HL-60 (cell line): ENCODE measurements around the gene SETBP1.

Experiments used
- DNase-seq, 2 experiments: peaks; one replicate each; pipeline ENCODE4 v3.0.0-alpha.2; 2010 to 2020; ENCODE audit warnings: low read depth in 1 of 2, low spot score in 1 of 2
- H3K27ac ChIP-seq: fragments of 250-450 bp; sonication (Bioruptor Pico); replicated peaks from 2 replicates; pipeline ENCODE4 v1.5.1; 2020; ENCODE audit warnings: mild to moderate bottlenecking, moderate library complexity
- H3K27me3 ChIP-seq: fragments of 250-450 bp; sonication (Bioruptor Pico); 2 replicates; pipeline ENCODE4 v1.5.1; 2021; ENCODE audit warnings: mild to moderate bottlenecking, moderate library complexity; ENCODE audit not compliant: insufficient read depth, poor library complexity, severe bottlenecking
- H3K4me3 ChIP-seq: replicated peaks from 2 replicates; pipeline ENCODE4 v1.5.1; 2011; ENCODE audit warnings: mild to moderate bottlenecking, control low read depth, low read length; ENCODE audit not compliant: insufficient read depth
- GABPA ChIP-seq: IDR thresholded peaks from 2 replicates; pipeline ENCODE4 v1.6.1; 2012; ENCODE audit warnings: low read depth
- POLR2AphosphoS5 ChIP-seq: IDR thresholded peaks from 2 replicates; pipeline ENCODE4 v1.6.1; 2012; ENCODE audit warnings: low read depth
- SPI1 ChIP-seq: IDR thresholded peaks from 2 replicates; pipeline ENCODE4 v1.6.1; 2012; ENCODE audit warnings: low read depth, mild to moderate bottlenecking, borderline replicate concordance
- TF ChIP-seq, protein P1 (sequence below): IDR thresholded peaks from 2 replicates; pipeline ENCODE4 v1.6.1; 2012; ENCODE audit warnings: low read depth; ENCODE audit not compliant: insufficient replicate concordance
- TF ChIP-seq, protein P2 (sequence below): IDR thresholded peaks from one replicate; pipeline ENCODE4 v1.5.1; 2011; ENCODE audit warnings: low read length, control low read depth, inconsistent platforms; ENCODE audit not compliant: insufficient read depth

SETBP1 gene

DNA sequence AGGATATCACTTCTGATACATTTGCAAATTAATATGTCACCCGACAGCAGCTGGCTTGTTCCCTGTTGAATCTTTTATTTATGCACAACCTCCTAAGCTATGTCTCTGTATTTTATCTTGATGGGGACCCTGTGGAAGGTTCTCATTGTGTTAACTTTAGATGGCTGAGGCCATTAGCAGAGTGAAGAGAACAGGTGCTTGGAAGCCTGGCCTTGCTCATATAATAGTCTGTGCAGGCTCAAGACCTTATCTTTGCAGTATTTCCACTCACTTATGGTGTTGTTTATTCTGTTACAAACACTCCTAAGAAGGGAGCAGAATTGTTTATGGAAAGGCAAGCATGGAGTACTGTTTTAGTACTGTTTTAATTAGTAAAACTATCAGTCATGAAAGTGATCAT, 107.6 kb downstream of the SETBP1 start:
- Histone ChIP-seq H3K4me3 (no peak overlapping the region), H3K27ac (no peak overlapping the region), H3K27me3 (peaks cover 10% of the 10 kb centered on the region)
- no peak for DNase-seq
- TF ChIP-seq GABPA (no peak), POLR2AphosphoS5 (no peak), SPI1 (no peak)
- TF ChIP-seq, protein P1, sequence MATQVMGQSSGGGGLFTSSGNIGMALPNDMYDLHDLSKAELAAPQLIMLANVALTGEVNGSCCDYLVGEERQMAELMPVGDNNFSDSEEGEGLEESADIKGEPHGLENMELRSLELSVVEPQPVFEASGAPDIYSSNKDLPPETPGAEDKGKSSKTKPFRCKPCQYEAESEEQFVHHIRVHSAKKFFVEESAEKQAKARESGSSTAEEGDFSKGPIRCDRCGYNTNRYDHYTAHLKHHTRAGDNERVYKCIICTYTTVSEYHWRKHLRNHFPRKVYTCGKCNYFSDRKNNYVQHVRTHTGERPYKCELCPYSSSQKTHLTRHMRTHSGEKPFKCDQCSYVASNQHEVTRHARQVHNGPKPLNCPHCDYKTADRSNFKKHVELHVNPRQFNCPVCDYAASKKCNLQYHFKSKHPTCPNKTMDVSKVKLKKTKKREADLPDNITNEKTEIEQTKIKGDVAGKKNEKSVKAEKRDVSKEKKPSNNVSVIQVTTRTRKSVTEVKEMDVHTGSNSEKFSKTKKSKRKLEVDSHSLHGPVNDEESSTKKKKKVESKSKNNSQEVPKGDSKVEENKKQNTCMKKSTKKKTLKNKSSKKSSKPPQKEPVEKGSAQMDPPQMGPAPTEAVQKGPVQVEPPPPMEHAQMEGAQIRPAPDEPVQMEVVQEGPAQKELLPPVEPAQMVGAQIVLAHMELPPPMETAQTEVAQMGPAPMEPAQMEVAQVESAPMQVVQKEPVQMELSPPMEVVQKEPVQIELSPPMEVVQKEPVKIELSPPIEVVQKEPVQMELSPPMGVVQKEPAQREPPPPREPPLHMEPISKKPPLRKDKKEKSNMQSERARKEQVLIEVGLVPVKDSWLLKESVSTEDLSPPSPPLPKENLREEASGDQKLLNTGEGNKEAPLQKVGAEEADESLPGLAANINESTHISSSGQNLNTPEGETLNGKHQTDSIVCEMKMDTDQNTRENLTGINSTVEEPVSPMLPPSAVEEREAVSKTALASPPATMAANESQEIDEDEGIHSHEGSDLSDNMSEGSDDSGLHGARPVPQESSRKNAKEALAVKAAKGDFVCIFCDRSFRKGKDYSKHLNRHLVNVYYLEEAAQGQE, result no peak
- TF ChIP-seq, protein P2, sequence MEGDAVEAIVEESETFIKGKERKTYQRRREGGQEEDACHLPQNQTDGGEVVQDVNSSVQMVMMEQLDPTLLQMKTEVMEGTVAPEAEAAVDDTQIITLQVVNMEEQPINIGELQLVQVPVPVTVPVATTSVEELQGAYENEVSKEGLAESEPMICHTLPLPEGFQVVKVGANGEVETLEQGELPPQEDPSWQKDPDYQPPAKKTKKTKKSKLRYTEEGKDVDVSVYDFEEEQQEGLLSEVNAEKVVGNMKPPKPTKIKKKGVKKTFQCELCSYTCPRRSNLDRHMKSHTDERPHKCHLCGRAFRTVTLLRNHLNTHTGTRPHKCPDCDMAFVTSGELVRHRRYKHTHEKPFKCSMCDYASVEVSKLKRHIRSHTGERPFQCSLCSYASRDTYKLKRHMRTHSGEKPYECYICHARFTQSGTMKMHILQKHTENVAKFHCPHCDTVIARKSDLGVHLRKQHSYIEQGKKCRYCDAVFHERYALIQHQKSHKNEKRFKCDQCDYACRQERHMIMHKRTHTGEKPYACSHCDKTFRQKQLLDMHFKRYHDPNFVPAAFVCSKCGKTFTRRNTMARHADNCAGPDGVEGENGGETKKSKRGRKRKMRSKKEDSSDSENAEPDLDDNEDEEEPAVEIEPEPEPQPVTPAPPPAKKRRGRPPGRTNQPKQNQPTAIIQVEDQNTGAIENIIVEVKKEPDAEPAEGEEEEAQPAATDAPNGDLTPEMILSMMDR, result no peak

DNA sequence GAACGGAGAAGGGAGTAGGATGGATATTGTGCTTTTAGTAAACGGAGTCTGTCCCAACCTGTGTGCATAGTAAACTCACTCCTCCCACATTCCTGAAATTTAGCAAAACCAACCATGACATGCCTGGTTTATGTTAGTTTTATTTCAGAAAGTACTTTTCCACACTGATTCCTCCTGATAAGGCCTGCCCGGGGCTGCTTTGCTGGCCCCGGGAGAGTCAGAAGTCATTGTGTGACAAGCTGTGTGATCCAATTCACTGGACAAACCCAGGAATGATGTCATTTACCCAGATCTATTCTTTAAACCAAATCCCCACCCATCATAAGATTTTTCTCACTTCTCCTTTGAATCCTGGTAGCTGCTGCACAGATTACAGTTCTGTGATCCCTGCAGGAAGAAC, 109.0 kb downstream of the SETBP1 start:
- no peak overlapping the region for H3K4me3 ChIP-seq
- no peak for DNase-seq
- TF ChIP-seq, protein P1, result no peak
- TF ChIP-seq, protein P2, result no peak
- TF ChIP-seq GABPA (no peak), POLR2AphosphoS5 (no peak)

DNA sequence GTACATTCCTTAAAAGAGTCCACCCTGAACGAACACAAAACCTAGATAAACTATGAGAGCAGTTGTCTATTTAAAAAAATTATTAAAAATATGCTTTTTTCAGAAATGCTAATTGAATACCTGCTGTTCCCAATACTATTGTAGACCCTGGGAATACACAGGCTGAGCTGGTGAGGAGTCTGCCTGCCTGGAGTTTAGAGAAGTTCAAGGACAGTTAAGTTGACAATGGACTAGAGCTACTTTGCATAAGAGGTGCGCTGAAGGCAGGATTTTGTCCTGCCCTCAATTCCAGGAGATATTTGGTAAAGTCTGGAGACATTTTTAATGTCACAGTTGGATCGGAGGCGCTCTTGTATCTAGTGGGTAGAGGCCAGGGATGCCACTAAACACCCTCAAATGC, 110.2 kb downstream of the SETBP1 start:
- DNase-seq, result no peak
- Histone ChIP-seq H3K27ac (no peak overlapping the region), H3K4me3 (no peak overlapping the region), H3K27me3 (peaks cover 10% of the 10 kb centered on the region)
- TF ChIP-seq POLR2AphosphoS5 (no peak), SPI1 (no peak), GABPA (no peak)
- TF ChIP-seq, protein P1, result no peak
- TF ChIP-seq, protein P2, result no peak

More for the DNA sequence above, 109.0 kb downstream of the SETBP1 start:
- peaks cover 10% of the 10 kb centered on the region for H3K27me3 ChIP-seq
- no peak overlapping the region for H3K27ac ChIP-seq
